CD4-positive, alpha-beta T cell treated with Interleukin-15 for 1 hour (primary cell): ENCODE results near the gene AIF1L.
"Not testable (repeated sequence)": the region's sequence is repeated elsewhere in the genome, so short reads cannot be mapped to it uniquely, and the experiment has no call there.

Experiments
- DNase-seq: peaks from one replicate; pipeline ENCODE4 v3.0.0-alpha.2; 2020

AIF1L gene

DNA sequence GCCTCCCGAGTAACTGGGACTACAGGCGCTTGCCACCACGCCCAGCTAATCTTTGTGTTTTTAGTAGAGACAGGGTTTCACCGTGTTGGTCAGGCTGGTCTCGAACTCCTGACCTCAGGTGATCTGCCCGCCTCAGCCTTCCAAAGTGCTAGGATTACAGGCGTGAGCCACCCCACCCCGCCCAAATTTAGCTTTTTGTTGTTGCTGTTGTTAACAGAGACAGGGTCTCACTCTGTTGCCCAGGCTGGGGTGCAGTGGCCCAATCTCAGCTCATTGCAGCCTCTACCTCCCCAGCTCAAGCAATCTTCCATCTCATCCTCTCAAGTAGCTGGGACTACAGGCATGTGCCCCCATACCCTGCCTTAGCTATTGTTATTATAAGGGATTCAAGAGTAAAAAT, 3.5 kb downstream of the AIF1L start:
- DNase-seq = not testable (repeated sequence)

DNA sequence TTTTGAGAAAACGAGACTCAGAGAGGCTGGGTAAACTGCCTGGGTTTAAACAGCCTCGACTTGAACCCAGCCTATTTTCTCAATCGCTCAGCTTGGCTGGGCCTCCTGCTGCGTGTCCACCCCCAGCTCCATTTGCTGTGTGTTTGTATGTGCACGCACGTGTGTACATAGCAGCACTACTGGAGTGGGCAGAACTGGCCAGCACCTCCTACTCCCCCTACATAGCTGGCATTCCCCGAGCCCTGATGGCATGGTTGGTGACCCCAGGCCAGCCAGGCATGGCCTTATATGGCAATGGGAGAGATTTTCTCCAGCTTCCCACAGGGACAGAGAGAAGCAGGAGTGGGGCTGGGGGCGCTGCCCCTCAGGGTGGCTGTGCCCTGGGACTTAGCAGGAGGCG, 4.1 kb downstream of the AIF1L start:
- DNase-seq = no peak

DNA sequence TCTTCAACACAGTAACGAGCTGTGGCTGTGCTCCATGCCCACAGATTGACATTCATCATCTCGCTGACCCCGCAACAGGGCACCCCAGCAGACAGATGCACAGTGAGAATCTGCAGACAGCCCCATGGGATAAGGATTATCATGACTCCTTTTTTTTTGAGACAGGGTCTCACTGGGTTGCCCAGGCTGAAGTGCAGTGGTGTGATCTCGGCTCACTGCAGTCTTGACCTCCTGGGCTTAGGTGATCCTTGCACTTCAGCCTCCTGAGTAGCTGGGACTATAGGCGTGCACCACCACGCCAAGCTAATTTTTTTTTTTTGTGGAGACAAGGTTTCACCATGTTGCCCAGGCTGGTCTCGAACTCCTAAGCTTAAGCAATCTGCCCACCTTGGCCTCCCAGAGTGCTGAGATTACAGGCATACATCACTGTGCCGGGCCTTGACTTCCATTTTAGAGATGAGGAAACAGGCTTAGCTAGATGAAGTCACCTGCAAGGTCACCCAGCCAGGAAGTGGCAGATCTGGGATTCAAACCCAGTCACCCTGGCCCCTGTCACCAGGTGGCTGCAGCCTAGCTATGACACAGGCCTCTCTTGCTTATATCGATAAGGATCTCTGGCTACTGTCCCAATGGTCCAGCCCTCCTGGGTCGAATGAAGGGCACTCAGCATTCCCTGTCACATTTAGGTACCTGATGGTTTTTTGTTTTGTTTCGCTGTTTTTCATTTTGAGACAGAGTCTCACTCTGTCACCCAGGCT, 5.1 kb downstream of the AIF1L start:
- no peak for DNase-seq

- no peak for DNase-seq
These were observed 6.7 kb downstream of the AIF1L start for GRCh38 chr9:131103024-131103423.

DNA sequence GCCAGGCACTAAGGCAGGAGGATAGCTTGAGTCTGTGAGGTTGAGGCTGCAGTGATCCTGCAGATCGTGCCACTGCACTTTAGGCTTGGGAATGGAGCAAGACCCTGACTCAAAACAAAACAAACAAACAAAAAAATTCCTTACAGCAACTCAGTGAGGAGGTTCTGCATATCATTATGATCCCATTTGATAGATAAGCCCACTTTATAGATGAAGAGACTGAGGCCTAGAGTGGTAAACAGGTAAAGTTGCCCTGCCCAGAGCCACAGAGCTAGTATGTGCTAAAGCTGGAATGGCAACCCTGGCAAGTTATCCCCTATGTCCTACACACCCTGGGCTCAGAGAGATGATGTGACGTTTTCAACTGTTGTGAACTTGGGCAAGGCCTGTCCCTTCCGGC, 7.2 kb downstream of the AIF1L start:
- DNase-seq = no peak

- no peak for DNase-seq
These were observed 7.8 kb downstream of the AIF1L start for GRCh38 chr9:131104016-131104740.

DNA sequence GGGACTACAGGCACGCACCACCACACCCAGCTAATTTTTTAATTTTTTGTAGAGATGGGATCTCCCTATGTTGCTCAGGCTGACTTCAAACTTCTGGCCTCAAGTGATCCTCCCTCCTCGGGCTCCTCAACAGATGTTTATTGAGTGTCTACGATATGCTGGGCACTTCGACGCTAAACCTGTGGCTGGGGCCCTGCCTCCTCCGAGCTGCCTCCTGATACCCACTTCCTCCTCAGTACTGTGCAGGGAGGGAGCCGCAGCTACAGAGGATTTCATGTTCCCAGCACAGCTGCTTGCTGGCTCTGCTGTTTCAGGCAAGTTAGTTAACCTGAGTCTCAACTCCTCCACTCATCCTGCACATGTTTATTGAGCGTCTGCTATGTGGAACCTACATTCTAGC, 9.6 kb downstream of the AIF1L start:
- DNase-seq = no peak

DNA sequence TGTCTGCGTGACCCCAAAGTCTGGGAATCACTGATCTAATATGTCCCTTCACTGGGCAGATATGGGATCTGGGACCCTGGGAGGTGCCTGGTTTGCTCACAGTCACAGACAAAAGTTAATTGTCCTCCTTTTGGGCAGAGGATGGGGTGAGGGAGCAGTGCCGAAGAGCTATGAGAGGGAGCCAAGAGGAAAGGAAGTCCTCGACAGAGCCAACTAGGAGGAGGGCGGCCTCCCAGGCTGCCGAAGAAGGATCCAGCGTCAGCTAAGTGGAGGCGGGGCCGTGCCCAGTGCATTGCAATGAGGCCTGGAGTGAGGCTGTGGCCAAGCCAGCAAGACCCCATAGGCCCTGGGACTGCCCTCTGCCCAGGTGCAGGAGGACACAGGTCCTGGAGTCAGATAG, 11.4 kb downstream of the AIF1L start:
- DNase-seq = no peak

DNA sequence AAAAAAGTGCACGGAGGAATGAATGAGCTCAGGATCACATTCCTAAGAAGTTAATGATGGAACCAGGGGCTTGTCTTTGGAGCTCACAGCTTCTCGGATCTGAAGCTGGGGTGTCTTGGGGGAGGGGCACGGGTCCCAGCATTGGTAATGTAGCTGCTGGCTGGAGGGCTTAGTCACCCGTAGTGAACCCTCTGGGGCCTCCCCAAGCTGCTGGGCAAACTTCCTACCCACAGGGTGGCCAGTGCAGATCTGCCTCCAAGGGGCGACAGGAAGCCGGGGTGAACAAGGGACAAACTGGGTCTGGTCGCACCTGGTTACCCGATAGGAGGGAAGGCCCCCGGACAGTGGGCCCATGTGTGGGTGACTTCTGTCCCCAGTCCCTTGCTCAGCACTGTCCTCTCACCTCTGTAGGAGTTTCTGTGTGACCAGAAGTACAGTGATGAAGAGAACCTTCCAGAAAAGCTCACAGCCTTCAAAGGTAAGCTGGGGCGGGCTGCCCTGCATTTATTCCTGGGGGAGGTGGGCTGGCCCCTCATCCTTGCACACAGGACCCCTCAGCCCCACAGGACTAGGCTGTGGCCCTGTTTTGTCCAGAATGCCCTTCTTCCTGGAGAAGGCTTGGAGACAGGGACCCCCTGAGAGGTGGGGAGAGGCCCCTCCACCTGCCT, 15.0 kb downstream of the AIF1L start:
- DNase-seq = no peak

GRCh38 chr9:131111854-131112311, 15.6 kb downstream of the AIF1L start:
- no peak for DNase-seq

- no peak for DNase-seq
These were observed 16.2 kb downstream of the AIF1L start for GRCh38 chr9:131112374-131113154.

- DNase-seq = no peak
These were observed 17.3 kb downstream of the AIF1L start for GRCh38 chr9:131113655-131114054.

- no peak for DNase-seq
These were observed 17.8 kb downstream of the AIF1L start for GRCh38 chr9:131114084-131114535.

DNA sequence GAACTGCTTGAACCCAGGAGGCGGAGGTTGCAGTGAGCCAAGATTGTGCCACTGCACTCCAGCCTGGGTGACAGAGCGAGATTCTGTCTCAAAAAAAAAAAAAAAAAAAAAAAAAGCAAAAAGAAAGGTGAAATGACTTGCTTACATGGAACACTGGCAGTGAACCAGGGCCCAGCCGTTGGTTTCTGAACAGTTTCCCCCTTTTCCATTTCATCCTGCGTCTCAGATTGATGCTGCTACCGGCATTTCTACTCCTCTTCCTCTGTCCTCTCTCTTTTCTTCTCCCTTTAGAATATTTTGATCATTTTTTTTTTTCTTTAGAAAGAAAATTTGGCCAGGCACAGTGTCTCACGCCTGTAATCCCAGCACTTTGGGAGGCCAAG, 19.0 kb downstream of the AIF1L start:
- DNase-seq = not testable (repeated sequence)

DNA sequence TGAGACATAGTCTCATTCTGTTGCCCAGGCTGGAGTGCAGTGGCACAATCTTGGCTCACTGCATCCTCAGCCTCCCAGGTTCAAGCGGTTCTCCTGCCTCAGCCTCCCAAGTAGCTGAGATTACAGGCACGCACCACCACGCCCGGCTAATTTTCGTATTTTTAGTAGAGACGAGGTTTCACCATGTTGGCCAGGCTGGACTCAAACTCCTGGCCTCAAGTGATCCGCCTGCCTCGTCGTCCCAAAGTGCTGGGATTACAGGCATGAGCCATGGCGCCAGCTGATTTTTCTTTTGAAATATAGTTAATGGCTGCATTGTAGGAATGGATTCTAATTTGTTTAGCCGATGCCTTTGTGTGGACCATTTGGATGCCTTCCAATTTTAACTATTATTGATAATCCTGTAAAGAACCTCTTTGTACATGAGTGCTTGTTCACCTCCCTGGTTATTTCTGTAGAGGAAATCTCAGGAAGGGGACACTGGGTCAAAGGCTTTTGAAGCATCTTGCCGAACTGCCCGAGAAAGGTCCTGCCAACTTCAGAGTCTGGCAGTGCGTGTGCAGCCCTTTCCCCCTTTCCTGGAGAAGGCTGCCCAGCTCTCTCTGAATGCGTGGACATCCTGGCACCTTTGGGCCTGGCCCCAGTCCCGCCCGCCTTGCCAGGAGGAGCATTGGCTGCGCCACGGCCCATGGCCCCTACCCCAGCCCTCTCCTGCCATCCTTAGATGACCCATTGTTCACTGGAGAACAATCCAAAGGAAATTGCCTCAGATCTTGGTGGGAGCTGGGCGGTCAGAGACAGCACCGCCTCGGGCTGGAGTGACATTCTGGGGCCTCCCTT, 20.2 kb downstream of the AIF1L start:
- no peak for DNase-seq

GRCh38 chr9:131117121-131117761, 20.9 kb downstream of the AIF1L start:
- no peak for DNase-seq

DNA sequence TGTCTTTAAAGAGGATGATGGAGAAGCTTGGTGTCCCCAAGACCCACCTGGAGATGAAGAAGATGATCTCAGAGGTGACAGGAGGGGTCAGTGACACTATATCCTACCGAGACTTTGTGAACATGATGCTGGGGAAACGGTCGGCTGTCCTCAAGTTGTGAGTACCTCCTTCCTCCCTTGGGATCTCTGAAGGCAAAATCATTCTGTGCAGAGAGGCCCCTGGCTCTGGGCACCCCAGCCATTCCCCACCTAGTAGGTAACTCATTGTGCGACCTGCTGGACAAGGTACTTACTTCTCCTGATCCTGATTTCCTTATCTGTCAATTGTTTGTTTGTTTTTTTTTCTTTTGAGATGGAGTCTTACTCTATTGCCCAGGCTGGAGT, 21.4 kb downstream of the AIF1L start:
- no peak for DNase-seq

DNA sequence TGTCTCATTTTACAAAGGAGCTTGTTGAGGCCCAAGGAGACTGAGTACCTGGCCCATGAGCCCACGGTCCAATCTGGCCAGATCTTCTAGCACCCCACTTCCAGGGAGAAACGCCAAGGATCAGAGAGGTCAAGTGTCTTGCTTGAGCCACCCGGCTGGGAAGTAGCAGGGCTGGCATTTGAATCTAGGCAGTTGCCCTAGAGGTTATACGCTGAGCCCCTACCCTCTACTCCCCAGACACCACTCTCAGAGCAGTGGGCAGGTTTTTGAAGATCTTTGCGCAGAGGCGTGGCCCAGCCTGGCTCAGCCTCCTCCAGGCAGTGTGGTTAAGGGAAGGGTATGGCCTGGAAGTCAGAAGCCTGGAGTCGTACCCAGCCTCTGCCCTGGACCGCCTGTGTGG, 23.3 kb downstream of the AIF1L start:
- DNase-seq = no peak

GRCh38 chr9:131120620-131121228, 24.4 kb downstream of the AIF1L start:
- DNase-seq = no peak

- DNase-seq = no peak
These were observed 25.0 kb downstream of the AIF1L start for GRCh38 chr9:131121346-131121745.

GRCh38 chr9:131122158-131122557, 25.8 kb downstream of the AIF1L start:
- DNase-seq = no peak

DNA sequence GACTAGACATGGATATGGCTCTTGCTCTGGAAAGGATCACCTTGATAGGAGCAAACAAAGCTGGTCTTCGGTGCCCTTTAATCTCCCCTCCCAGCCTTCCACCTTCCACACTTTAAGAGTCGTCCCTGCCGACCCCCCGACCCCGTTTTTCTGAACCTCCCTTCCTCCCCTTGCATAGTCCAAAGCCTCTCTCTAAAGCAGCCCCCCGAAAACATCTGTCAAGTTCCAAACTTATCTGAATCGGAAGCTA, 28.6 kb downstream of the AIF1L start:
- DNase-seq = no peak
